GM23338 (cell line): ENCODE results near the gene PHKG1. TPM values are rescaled to one million over a fixed set of nuclear protein-coding genes. Genes with fewer than 3 reads are reported as not detected.

Source experiments
- ATAC-seq: fragments of 200-7000 bp; cut with Tn5 transposase; 3 replicates; pipeline ENCODE4 v1.9.1; 2020
- DNase-seq: peaks from one replicate; pipeline ENCODE4 v3.0.0-alpha.2; 2015; ENCODE audit warnings: low spot score
- H2AFZ ChIP-seq: fragments of 200-600 bp; sonication (generic); 2 replicates; pipeline ENCODE4 v1.8.0; 2016; ENCODE audit warnings: antibody characterized with exemption, mild to moderate bottlenecking, moderate library complexity
- H3F3A ChIP-seq: fragments of 200-600 bp; sonication (generic); replicated peaks from 2 replicates; pipeline ENCODE4 v1.8.0; 2017; ENCODE audit warnings: antibody characterized with exemption, mixed run types, low read depth
- H3K27ac ChIP-seq: fragments of 200-600 bp; sonication (generic); 2 replicates; pipeline ENCODE4 v1.6.1; 2016; ENCODE audit warnings: low read depth
- H3K27me3 ChIP-seq: fragments of 200-600 bp; sonication (generic); 2 replicates; pipeline ENCODE4 v1.8.0; 2016; ENCODE audit warnings: mild to moderate bottlenecking, mixed run types, moderate library complexity; ENCODE audit not compliant: insufficient read depth
- H3K36me3 ChIP-seq: fragments of 200-600 bp; sonication (generic); 2 replicates; pipeline ENCODE4 v1.8.0; 2016; ENCODE audit warnings: mild to moderate bottlenecking; ENCODE audit not compliant: insufficient read depth
- H3K4me1 ChIP-seq: fragments of 200-600 bp; sonication (generic); 2 replicates; pipeline ENCODE4 v1.8.0; 2016; ENCODE audit warnings: mild to moderate bottlenecking, moderate library complexity; ENCODE audit not compliant: insufficient read depth
- H3K4me2 ChIP-seq: fragments of 200-600 bp; sonication (generic); 2 replicates; pipeline ENCODE4 v1.7.1; 2017; ENCODE audit warnings: mixed run types
- H3K4me3 ChIP-seq: fragments of 200-600 bp; sonication (generic); 2 replicates; pipeline ENCODE4 v1.6.1; 2016; ENCODE audit warnings: mixed run types
- H3K79me2 ChIP-seq: fragments of 200-600 bp; sonication (generic); replicated peaks from 2 replicates; pipeline ENCODE4 v1.8.0; 2017; ENCODE audit warnings: mild to moderate bottlenecking; ENCODE audit not compliant: insufficient read depth
- H3K9me2 ChIP-seq: fragments of 200-600 bp; sonication (generic); 2 replicates; pipeline ENCODE4 v1.8.0; 2017; ENCODE audit not compliant: insufficient read depth
- H4K20me1 ChIP-seq: fragments of 200-600 bp; sonication (generic); replicated peaks from 2 replicates; pipeline ENCODE4 v1.8.0; 2017; ENCODE audit warnings: mild to moderate bottlenecking; ENCODE audit not compliant: insufficient read depth
- H3K27ac Mint-ChIP-seq: 2 replicates; pipeline ENCODE4 v1.8.0; 2020; ENCODE audit warnings: inconsistent platforms, mild to moderate bottlenecking, moderate library complexity, mixed read lengths
- H3K27me3 Mint-ChIP-seq: 3 replicates; pipeline ENCODE4 v1.8.0; 2022; ENCODE audit warnings: low read depth, mild to moderate bottlenecking, moderate library complexity, mixed read lengths, inconsistent platforms; ENCODE audit not compliant: insufficient read depth, poor library complexity
- H3K36me3 Mint-ChIP-seq: 3 replicates; pipeline ENCODE4 v1.8.0; 2021; ENCODE audit warnings: low read depth, mild to moderate bottlenecking, inconsistent platforms, moderate library complexity, mixed read lengths
- H3K4me1 Mint-ChIP-seq: 3 replicates; pipeline ENCODE4 v1.8.0; 2020; ENCODE audit warnings: mild to moderate bottlenecking, inconsistent platforms, mixed read lengths
- H3K4me3 Mint-ChIP-seq: 3 replicates; pipeline ENCODE4 v1.8.0; 2021; ENCODE audit warnings: moderate library complexity, mild to moderate bottlenecking, inconsistent platforms, mixed read lengths
- H3K9me3 Mint-ChIP-seq: 3 replicates; pipeline ENCODE4 v1.8.0; 2020; ENCODE audit warnings: moderate library complexity, mild to moderate bottlenecking, inconsistent platforms, mixed read lengths
- CREB1 ChIP-seq: fragments of 250-450 bp; sonication (Bioruptor Pico); IDR thresholded peaks from 2 replicates; pipeline ENCODE4 v1.5.0; 2020; ENCODE audit warnings: low read depth, mild to moderate bottlenecking, moderate library complexity
- CTCF ChIP-seq, 2 experiments: fragments of 200-600 bp in 1 of 2; sonication (generic) in 1 of 2; conservative IDR thresholded peaks; 2 replicates each; pipeline versions ENCODE4 v1.5.1 to v1.6.1; 2016 to 2017; ENCODE audit warnings: antibody characterized with exemption in 2 of 2, low read depth in 2 of 2, mild to moderate bottlenecking in 2 of 2, moderate library complexity in 1 of 2
- ETS1 ChIP-seq: IDR thresholded peaks from 2 replicates; pipeline ENCODE4 v1.6.1; 2016; ENCODE audit warnings: antibody characterized with exemption
- NANOG ChIP-seq: IDR thresholded peaks from 2 replicates; pipeline ENCODE4 v1.6.1; 2016; ENCODE audit warnings: antibody characterized with exemption, borderline replicate concordance
- POLR2AphosphoS5 ChIP-seq: IDR thresholded peaks from 2 replicates; pipeline ENCODE4 v1.6.1; 2016; ENCODE audit warnings: antibody characterized with exemption, low read depth
- REST ChIP-seq: IDR thresholded peaks from one replicate; pipeline ENCODE4 v1.6.1; 2018; ENCODE audit warnings: antibody characterized with exemption; ENCODE audit not compliant: unreplicated experiment
- ZNF114 ChIP-seq: fragments of 250-450 bp; sonication (Bioruptor Pico); IDR thresholded peaks from 2 replicates; pipeline ENCODE4 v1.5.0; 2020; ENCODE audit warnings: mild to moderate bottlenecking, moderate library complexity
- ZNF331 ChIP-seq: fragments of 250-450 bp; sonication (Bioruptor Pico); IDR thresholded peaks from 2 replicates; pipeline ENCODE4 v1.5.0; 2020; ENCODE audit warnings: low read depth, mild to moderate bottlenecking, moderate library complexity
- polyA plus RNA-seq: library from polyadenylated mRNA; unstranded; fragments of >200 nt; fragmentation: Nextera tagmentation; extraction: Ambion mirVana; gene quantifications from 2 replicates; pipeline ENCODE4 v1.2.1, GENCODE V29; 2016
- total RNA-seq: library from RNA; depleted of rRNA; stranded (reverse); fragments of >200 nt; shearing (Covaris generic); gene quantifications from 2 replicates; pipeline ENCODE4 v1.2.3, GENCODE V29; 2014

The PHKG1 gene
- total and polyA plus RNA-seq, 2 experiments from 2014 or later = not detected

GRCh38 chr7:56078196-56078595, 14.6 kb downstream of the PHKG1 start (continued):
- TF ChIP-seq ZNF114 (CRISPR knock-in tag) (no peak), POLR2AphosphoS5 (no peak), NANOG (no peak), CTCF (conservative IDR thresholded peaks at IDR 0.05; ENCODE audit: low read depth in 2 of 2) (no peak), REST (no peak), CREB1 (CRISPR knock-in tag) (no peak)

- Histone ChIP-seq H3K4me1 (no peaks in the 10 kb centered on the region), H3K27ac (no peak overlapping the region), H3K9me2 (no peaks in the 10 kb centered on the region), H3F3A (0 out of 2 replicates have a peak, but pooled peaks cover 4% of the 10 kb centered on the region), H3K27me3 (no peaks in the 10 kb centered on the region), H2AFZ (no peak overlapping the region), H4K20me1 (no peaks in the 10 kb centered on the region), H3K4me3 (no peak overlapping the region), H3K79me2 (no peaks in the 10 kb centered on the region), H3K36me3 (no peaks in the 10 kb centered on the region; the same call in 1 of the 2 replicates), H3K4me2 (no peak overlapping the region)
- Mint-ChIP-seq H3K36me3 (peaks cover 28% of the 10 kb centered on the region), H3K4me3 (no peak overlapping the region), H3K4me1 (peaks cover 2% of the 10 kb centered on the region), H3K27ac (no peak overlapping the region), H3K27me3 (peaks cover 11% of the 10 kb centered on the region), H3K9me3 (peaks cover 3% of the 10 kb centered on the region; the same call in 1 of the 3 replicates)
- TF ChIP-seq ZNF331 (CRISPR knock-in tag) = no peak
- TF ChIP-seq ETS1 = no peak
- ATAC-seq (no peak), DNase-seq (no peak)
These were observed 15.1 kb downstream of the PHKG1 start for GRCh38 chr7:56077681-56078080.
